Transverse colon (tissue), 4 donors: Measurements from ENCODE around the gene CD9. TPM values are rescaled to one million over a fixed set of nuclear protein-coding genes. Genes with fewer than 3 reads are reported as not detected.

Source experiments
- DNase-seq: peaks from one replicate; pipeline ENCODE4 v3.0.0-alpha.2; 2019
- H3K27ac ChIP-seq, 4 donors: fragments of 200-600 bp; sonication (generic); 2 replicates each; pipeline ENCODE4 v1.5.1; 2016 to 2018; ENCODE audit warnings: inconsistent platforms in 4 of 4
- H3K27me3 ChIP-seq: fragments of 200-600 bp; sonication (generic); 2 replicates; pipeline ENCODE4 v1.5.1; 2017; ENCODE audit warnings: inconsistent platforms
- H3K36me3 ChIP-seq, 4 donors: fragments of 200-600 bp; sonication (generic); 2 replicates each; pipeline ENCODE4 v1.5.1; 2017 to 2019; ENCODE audit warnings: inconsistent platforms in 4 of 4
- H3K4me1 ChIP-seq, 4 donors: fragments of 200-600 bp; sonication (generic); 2 replicates each; pipeline ENCODE4 v1.5.1; 2017 to 2020; ENCODE audit warnings: inconsistent platforms in 4 of 4
- H3K4me3 ChIP-seq, 4 donors: fragments of 200-600 bp; sonication (generic); 1 replicate in 1 of 4; 2 replicates in 3 of 4; pipeline versions ENCODE4 v1.5.1 to v1.6.1; 2017 to 2019; ENCODE audit warnings: inconsistent platforms in 4 of 4
- H3K9me3 ChIP-seq, 2 donors: fragments of 200-600 bp; sonication (generic); 2 replicates each; pipeline ENCODE4 v1.5.1; 2017 to 2019; ENCODE audit warnings: inconsistent platforms in 2 of 2
- EP300 ChIP-seq: sonication (generic); formaldehyde crosslinking; IDR thresholded peaks from one replicate; pipeline ENCODE4 v1.6.1; 2017; ENCODE audit warnings: antibody characterized with exemption, low read depth
- POLR2A ChIP-seq: fragments of 450-650 bp; IDR thresholded peaks from one replicate; pipeline ENCODE4 v1.6.1; 2016; ENCODE audit warnings: antibody characterized with exemption, mild to moderate bottlenecking, moderate library complexity
- POLR2AphosphoS5 ChIP-seq, 3 donors: sonication (generic); formaldehyde crosslinking; IDR thresholded peaks; one replicate each; pipeline ENCODE4 v1.6.1; 2016; ENCODE audit warnings: antibody characterized with exemption in 3 of 3
- WGBS, 2 donors: methylation state at CpG; one replicate each; pipeline ENCODE4 v1.1.5; 2018; ENCODE audit warnings: low coverage in 1 of 2; 5-methylcytosine and 5-hydroxymethylcytosine counted together
- in situ Hi-C, 4 donors: fragments of 200-750 bp; cut with MboI; loops; one replicate each; pipeline versions ENCODE4 v1.15.0 to v1.15.1; 2017; ENCODE audit warnings: low sequenced_read_pairs in 3 of 4, low pct_ligation_motif_present in 1 of 4, low pct_unique_long_range_greater_than_20kb in 1 of 4
- intact Hi-C: fragments of 100-400 bp; cut with DNase I; formaldehyde crosslinking; loops from one replicate; pipeline ENCODE4 v1.15.1; 2023; ENCODE audit warnings: low total_unique reads
- small RNA-seq, 4 donors: library from RNA; depleted of rRNA; stranded (forward); fragments of <200 nt; gene quantifications; one replicate each; pipeline ENCODE3, GENCODE V24; 2016
- total RNA-seq, 4 donors: library from RNA; depleted of rRNA; stranded (reverse); fragments of >200 nt; gene quantifications; one replicate each; pipeline ENCODE4 v1.1.0, GENCODE V29; 2016
- TF ChIP-seq, protein P1 (sequence below), 5 experiments: fragments of 200-600 bp in 3 of 5; fragments of 450-650 bp in 2 of 5; sonication (generic) in 3 of 5; IDR thresholded peaks; 1 replicate in 2 of 5; 2 replicates in 3 of 5; pipeline ENCODE4 v1.5.1; 2016 to 2017; ENCODE audit warnings: antibody characterized with exemption in 5 of 5, inconsistent platforms in 3 of 5, mild to moderate bottlenecking in 2 of 5, moderate library complexity in 1 of 5

The CD9 gene
- total RNA-seq, 4 donors from 2014 or later = 207 to 668 (median 481) TPM

DNA sequence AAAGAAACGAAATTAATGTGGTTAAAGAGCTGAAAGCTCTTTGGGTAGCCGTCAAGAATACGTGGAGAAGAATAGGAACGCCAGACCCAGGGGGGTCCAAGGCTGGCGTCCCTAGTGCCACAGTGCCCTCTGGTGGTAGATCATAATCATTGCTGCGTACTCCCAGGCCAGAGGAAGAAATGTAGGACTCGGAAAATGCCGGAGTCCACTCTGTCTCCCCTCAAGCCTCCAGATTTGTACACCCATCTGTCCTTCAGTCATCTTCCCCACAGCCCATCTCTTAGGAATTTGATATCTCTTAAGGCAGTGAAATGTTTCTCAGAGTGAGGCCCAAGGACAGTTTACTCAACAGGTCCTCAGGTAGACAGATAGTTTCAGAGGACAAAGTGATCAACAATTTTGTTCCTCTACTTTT, 84.9 kb downstream of the CD9 start:
- in situ Hi-C loops = loop anchor here (5.0 to 10.0 kb wide), 6 partner anchors 90 to 300 kb away; no protein-coding TSS in a partner anchor
- TF ChIP-seq, protein P1, sequence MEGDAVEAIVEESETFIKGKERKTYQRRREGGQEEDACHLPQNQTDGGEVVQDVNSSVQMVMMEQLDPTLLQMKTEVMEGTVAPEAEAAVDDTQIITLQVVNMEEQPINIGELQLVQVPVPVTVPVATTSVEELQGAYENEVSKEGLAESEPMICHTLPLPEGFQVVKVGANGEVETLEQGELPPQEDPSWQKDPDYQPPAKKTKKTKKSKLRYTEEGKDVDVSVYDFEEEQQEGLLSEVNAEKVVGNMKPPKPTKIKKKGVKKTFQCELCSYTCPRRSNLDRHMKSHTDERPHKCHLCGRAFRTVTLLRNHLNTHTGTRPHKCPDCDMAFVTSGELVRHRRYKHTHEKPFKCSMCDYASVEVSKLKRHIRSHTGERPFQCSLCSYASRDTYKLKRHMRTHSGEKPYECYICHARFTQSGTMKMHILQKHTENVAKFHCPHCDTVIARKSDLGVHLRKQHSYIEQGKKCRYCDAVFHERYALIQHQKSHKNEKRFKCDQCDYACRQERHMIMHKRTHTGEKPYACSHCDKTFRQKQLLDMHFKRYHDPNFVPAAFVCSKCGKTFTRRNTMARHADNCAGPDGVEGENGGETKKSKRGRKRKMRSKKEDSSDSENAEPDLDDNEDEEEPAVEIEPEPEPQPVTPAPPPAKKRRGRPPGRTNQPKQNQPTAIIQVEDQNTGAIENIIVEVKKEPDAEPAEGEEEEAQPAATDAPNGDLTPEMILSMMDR (IDR thresholded peaks at IDR 0.05) = peak; percentile 91 to 96 (median 92)
- TF ChIP-seq EP300 = no peak
- H3K4me3 ChIP-seq = no peak overlapping the region
- H3K27ac ChIP-seq = no peak overlapping the region
- WGBS, 2 donors = 0 to 1% methylated on average over 8 of the region's 8 CpGs
- DNase-seq = peak; percentile 71
- H3K4me1 ChIP-seq = peaks cover 5 to 22% (median 6%) of the 10 kb centered on the region in 4 donors
- H3K27me3 ChIP-seq = no peaks in the 10 kb centered on the region
- intact Hi-C loops = loop anchor here (2.0 to 10.0 kb wide), 3 partner anchors 90 to 300 kb away; no protein-coding TSS in a partner anchor
- no peaks in the 10 kb centered on the region for H3K9me3 ChIP-seq
- no peaks in the 10 kb centered on the region for H3K36me3 ChIP-seq

DNA sequence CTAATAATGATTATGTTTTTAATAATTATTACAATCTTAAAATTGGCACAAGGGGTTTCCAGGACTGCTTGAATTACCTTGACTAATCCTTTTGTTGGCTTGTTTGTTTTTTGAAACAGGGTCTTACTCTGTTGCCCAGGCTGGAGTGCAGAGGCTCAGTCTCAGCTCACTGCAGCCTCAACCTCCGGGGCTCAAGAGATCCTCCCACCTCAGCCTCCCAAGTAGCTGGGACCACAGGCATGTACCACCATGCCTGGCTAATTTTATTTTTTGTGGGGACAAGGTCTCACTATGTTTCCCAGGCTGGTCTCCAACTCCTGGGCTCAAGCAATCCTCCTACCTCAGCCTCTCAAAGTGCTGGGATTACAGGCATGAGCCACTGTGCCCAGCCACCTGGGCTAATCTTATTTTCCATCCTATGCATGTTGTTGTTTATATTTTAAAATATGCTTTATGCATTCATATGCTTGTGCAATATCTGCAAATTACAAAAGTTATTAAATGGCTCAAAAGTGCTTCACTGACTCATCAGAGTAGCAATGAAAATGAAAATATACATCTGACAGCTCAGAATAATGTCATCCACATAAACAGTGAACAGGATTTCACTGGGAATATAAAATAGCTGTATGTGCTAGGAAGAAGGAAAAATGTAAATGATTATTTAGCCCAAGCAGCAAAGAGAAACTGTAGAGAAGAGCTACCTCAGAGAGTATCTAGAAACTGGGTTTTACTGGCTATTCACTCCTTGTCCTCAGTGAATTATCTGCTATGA, 85.5 kb downstream of the CD9 start:
- Histone ChIP-seq H3K27me3 (no peaks in the 10 kb centered on the region), H3K4me1 (peaks cover 0 to 15% (median 1%) of the 10 kb centered on the region in 4 donors), H3K9me3 (no peaks in the 10 kb centered on the region), H3K27ac (peak overlapping the region in 1 of 4 donors; percentile 2), H3K4me3 (no peak overlapping the region), H3K36me3 (no peaks in the 10 kb centered on the region)
- TF ChIP-seq EP300 = no peak
- TF ChIP-seq POLR2AphosphoS5 (IDR thresholded peaks at IDR 0.05) = no peak
- no peak for TF ChIP-seq POLR2A
- TF ChIP-seq, protein P1 (IDR thresholded peaks at IDR 0.05) = no peak
- in situ Hi-C loops = loop anchor here (5.0 to 10.0 kb wide), 6 partner anchors 91 to 301 kb away; no protein-coding TSS in a partner anchor
- intact Hi-C loops = loop anchor here (2.0 to 10.0 kb wide), 3 partner anchors 91 to 301 kb away; no protein-coding TSS in a partner anchor
- no peak for DNase-seq
- 41% methylated on average over 1 of the region's 1 CpG; no CpG with 5 or more reads in 1 of the 2 donors for WGBS, 2 donors

Small RNA genes within 50 kb of the gene (small RNA-seq; reads per million reads assigned to genes)
- gene ATP5MFP5 (0 reads per million in 4 donors), gene RF00019 (0 reads per million in 4 donors)

Other genes with a start within 250 kb of the CD9 start
- 10 to 100 TPM; 31.3 to 71.2 (median 51.5) TPM for gene VWF, start 75.7 kb upstream of the CD9 start, total RNA-seq
- 100 to 1,000 TPM; 142 to 373 (median 198) TPM for gene PLEKHG6, start 110.3 kb downstream of the CD9 start, total RNA-seq
- gene TNFRSF1A, start 141.7 kb downstream of the CD9 start, total RNA-seq = 100 to 1,000 TPM; 229 to 317 (median 258) TPM
- gene SCNN1A, start 175.2 kb downstream of the CD9 start, total RNA-seq = 100 to 1,000 TPM; 151 to 757 (median 502) TPM
- gene LTBR, start 183.8 kb downstream of the CD9 start, total RNA-seq = 100 to 1,000 TPM; 148 to 367 (median 208) TPM
- gene CD27, start 244.6 kb downstream of the CD9 start, total RNA-seq = 10 to 100 TPM in 1 of 4 donors, 1 to 10 TPM in 2, not detected in 1; 1.1 to 16.8 (median 2.3) TPM